Activated CD4-positive, alpha-beta T cell treated with anti-CD3 and anti-CD28 coated beads for 36 hours (primary cell): ENCODE results near the gene MARS2. TPM values are rescaled to one million over a fixed set of nuclear protein-coding genes. Genes with fewer than 3 reads are reported as not detected.
"Not testable (repeated sequence)": the region's sequence is repeated elsewhere in the genome, so short reads cannot be mapped to it uniquely, and the experiment has no call there.

Experiments
- ATAC-seq: fragments of 200-7000 bp; cut with Tn5 transposase; one replicate; pipeline ENCODE4 v1.10.0; 2021; ENCODE audit warnings: mild to moderate bottlenecking, moderate library complexity
- CTCF ChIA-PET: fragments of 350-600 bp; sonication (Branson Sonifier 250); formaldehyde crosslinking; loops from one replicate; lab custom pipeline; 2021; ENCODE audit warnings: antibody characterized with exemption; lab: Charles Lee
- POLR2A ChIA-PET: fragments of 350-600 bp; sonication (Branson Sonifier 250); formaldehyde crosslinking; loops from one replicate; lab custom pipeline; 2021; ENCODE audit warnings: antibody characterized with exemption, inconsistent platforms; lab: Charles Lee
- DNase-seq: peaks from one replicate; pipeline ENCODE4 v3.0.0-alpha.2; 2020
- H3K27ac Mint-ChIP-seq: one replicate; pipeline ENCODE4 v1.8.0; 2021; ENCODE audit warnings: mixed read lengths
- H3K27me3 Mint-ChIP-seq: one replicate; pipeline ENCODE4 v1.8.0; 2021; ENCODE audit warnings: mixed read lengths
- H3K36me3 Mint-ChIP-seq: one replicate; pipeline ENCODE4 v1.8.0; 2021; ENCODE audit warnings: low read depth, mixed read lengths
- H3K4me1 Mint-ChIP-seq: one replicate; pipeline ENCODE4 v1.8.0; 2021; ENCODE audit warnings: mixed read lengths
- H3K4me3 Mint-ChIP-seq: one replicate; pipeline ENCODE4 v1.8.0; 2021; ENCODE audit warnings: mild to moderate bottlenecking, moderate library complexity, mixed read lengths
- H3K9me3 Mint-ChIP-seq: one replicate; pipeline ENCODE4 v1.8.0; 2021; ENCODE audit warnings: low read depth, mixed read lengths
- intact Hi-C, 2 experiments: fragments of 100-400 bp; cut with DNase I in 1 of 2; cut with micrococcal nuclease in 1 of 2; formaldehyde crosslinking; loops; one replicate each; pipeline versions ENCODE4 v1.14.2 to v1.15.1; 2022 to 2024; cut with DNase I, micrococcal nuclease
- total RNA-seq, 2 experiments: library from RNA; stranded (reverse); gene quantifications; one replicate each; pipeline ENCODE4 v1.2.3, GENCODE V29; 2021

The MARS2 gene
- total RNA-seq, 2 experiments from 2014 or later: 9.2 to 12.1 TPM

GRCh38 chr2:197707316-197708213 lies 2.4 kb downstream of the MARS2 start:
- H3K36me3 Mint-ChIP-seq: peaks cover 33% of the 10 kb centered on the region
- CTCF ChIA-PET: interaction anchor here (0.6 to 4.1 kb wide), 8 partner anchors 8 to 1715 kb away, joined by 3 to 31 read pairs (median 4); no protein-coding TSS in a partner anchor
- no peak for DNase-seq
- POLR2A ChIA-PET: no interaction called here
- H3K4me3 Mint-ChIP-seq: peak overlapping the region; percentile 80
- no peak overlapping the region for H3K27ac Mint-ChIP-seq
- H3K9me3 Mint-ChIP-seq: no peaks in the 10 kb centered on the region
- H3K27me3 Mint-ChIP-seq: peaks cover 1% of the 10 kb centered on the region
- intact Hi-C loops: loop anchor here (1.0 to 10.0 kb wide), 11 partner anchors 71 to 1757 kb away; partner anchors contain the start of genes COQ10B (in 1 of the 2) and MOB4 (in 1 of the 2)
- ATAC-seq: no peak
- H3K4me1 Mint-ChIP-seq: peaks cover 38% of the 10 kb centered on the region

DNA sequence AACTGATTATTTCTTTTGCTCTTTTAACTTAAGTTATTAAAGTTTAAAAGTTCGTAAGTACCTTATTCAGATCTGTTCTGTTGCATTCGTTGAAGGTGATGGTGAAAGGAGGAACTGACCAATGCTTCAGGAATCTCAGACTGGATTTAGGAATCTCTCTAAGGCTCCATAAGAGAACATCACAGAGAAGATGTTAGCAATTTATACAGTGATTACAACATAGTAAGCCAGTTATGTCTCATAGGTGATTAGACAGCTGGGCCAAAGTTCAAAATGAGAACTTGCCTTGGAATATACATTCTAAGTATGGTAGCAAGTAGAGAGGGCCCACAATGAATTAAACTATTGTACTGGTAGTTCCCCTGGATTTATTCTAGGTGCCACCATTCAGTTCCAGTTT lies 3.2 kb downstream of the MARS2 start:
- ATAC-seq (no peak), DNase-seq (no peak)
- H3K4me1 Mint-ChIP-seq: peaks cover 45% of the 10 kb centered on the region
- H3K27ac Mint-ChIP-seq: no peak overlapping the region
- intact Hi-C loops: loop anchor here (5.0 to 10.0 kb wide), 8 partner anchors 191 to 1756 kb away; partner anchors contain the start of genes COQ10B (in 1 of the 2) and MOB4 (in 1 of the 2)
- H3K9me3 Mint-ChIP-seq: no peaks in the 10 kb centered on the region
- H3K27me3 Mint-ChIP-seq: no peaks in the 10 kb centered on the region
- ChIA-PET POLR2A (interaction anchor here (0.6 kb wide), 1 partner anchor 186 kb away, joined by 3 read pairs; no protein-coding TSS in a partner anchor), CTCF (interaction anchor here (1.6 to 4.1 kb wide), 4 partner anchors 8 to 116 kb away, joined by 4 to 31 read pairs (median 6); no protein-coding TSS in a partner anchor)
- H3K36me3 Mint-ChIP-seq: peaks cover 36% of the 10 kb centered on the region
- H3K4me3 Mint-ChIP-seq: peak overlapping the region; percentile 58

DNA sequence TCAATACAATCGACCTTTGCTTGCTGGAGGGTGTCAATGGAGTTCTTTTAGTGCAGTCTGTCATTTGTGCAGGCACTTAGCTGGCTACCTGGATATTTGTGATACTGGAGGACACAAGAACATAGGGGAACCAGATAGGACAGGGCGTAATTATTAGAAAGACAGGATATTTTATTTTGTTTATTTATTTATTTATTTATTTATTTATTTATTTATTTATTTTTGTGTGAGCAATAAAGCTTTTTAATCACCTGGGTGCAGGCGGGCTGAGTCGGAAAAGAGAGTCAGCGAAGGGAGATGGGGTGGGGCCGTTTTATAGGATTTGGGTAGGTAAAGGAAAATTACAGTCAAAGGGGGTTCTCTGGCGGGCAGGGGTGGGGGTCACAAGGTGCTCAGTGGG lies 4.0 kb downstream of the MARS2 start:
- ATAC-seq, H3K27me3 Mint-ChIP-seq, DNase-seq, H3K27ac Mint-ChIP-seq, POLR2A ChIA-PET, H3K9me3 Mint-ChIP-seq: not testable (repeated sequence)
- intact Hi-C loops: loop anchor here (5.0 to 10.0 kb wide), 8 partner anchors 192 to 1756 kb away; partner anchors contain the start of genes COQ10B (in 1 of the 2) and MOB4 (in 1 of the 2)
- Mint-ChIP-seq H3K4me3 (peak overlapping the region; percentile 58), H3K4me1 (peaks cover 46% of the 10 kb centered on the region), H3K36me3 (peaks cover 36% of the 10 kb centered on the region)
- CTCF ChIA-PET: interaction anchor here (0.7 to 4.1 kb wide), 2 partner anchors 68 to 70 kb away, joined by 3 to 31 read pairs; no protein-coding TSS in a partner anchor

- no peaks in the 10 kb centered on the region for H3K9me3 Mint-ChIP-seq
- POLR2A ChIA-PET: no interaction called here
- intact Hi-C loops: no loop called here
- ATAC-seq: peak; percentile 65
- H3K4me1 Mint-ChIP-seq: peaks cover 43% of the 10 kb centered on the region
- DNase-seq: peak; percentile 24
- H3K27me3 Mint-ChIP-seq: no peaks in the 10 kb centered on the region
- no peak overlapping the region for H3K27ac Mint-ChIP-seq
- no peak overlapping the region for H3K4me3 Mint-ChIP-seq
- CTCF ChIA-PET: no interaction called here
- H3K36me3 Mint-ChIP-seq: peaks cover 41% of the 10 kb centered on the region
Observed at GRCh38 chr2:197710424-197711042, 5.4 kb downstream of the MARS2 start.

- no peak overlapping the region for H3K27ac Mint-ChIP-seq
- peaks cover 43% of the 10 kb centered on the region for H3K4me1 Mint-ChIP-seq
- no peak overlapping the region for H3K4me3 Mint-ChIP-seq
- intact Hi-C loops: no loop called here
- CTCF ChIA-PET: interaction anchor here (0.6 to 2.0 kb wide), 6 partner anchors 8 to 414 kb away, joined by 3 to 6 read pairs (median 4); no protein-coding TSS in a partner anchor
- DNase-seq: no peak
- no peaks in the 10 kb centered on the region for H3K9me3 Mint-ChIP-seq
- ATAC-seq: no peak
- H3K27me3 Mint-ChIP-seq: no peaks in the 10 kb centered on the region
- POLR2A ChIA-PET: no interaction called here
- peaks cover 40% of the 10 kb centered on the region for H3K36me3 Mint-ChIP-seq
Observed at GRCh38 chr2:197711578-197711977, 6.4 kb downstream of the MARS2 start.

DNA sequence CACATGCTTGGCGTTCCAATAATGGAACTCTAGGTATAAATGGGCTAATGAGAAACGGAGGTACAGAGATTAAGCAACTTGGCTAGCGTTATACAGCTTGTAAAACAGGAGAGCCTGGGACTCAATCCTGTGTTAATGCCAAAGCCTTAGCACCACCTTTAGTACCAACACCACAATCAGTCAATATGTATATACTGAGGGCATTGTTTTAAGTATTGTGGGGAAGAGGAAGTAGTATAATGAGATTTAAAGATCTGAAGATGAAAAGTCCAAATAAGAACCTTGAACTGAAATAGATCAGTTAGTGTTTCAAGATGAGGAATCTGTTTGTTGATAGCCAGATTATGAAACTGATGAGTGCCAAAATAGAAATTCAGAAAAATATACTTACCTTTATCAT lies 8.1 kb downstream of the MARS2 start:
- intact Hi-C loops: no loop called here
- peaks cover 37% of the 10 kb centered on the region for H3K4me1 Mint-ChIP-seq
- no peaks in the 10 kb centered on the region for H3K27me3 Mint-ChIP-seq
- no peak overlapping the region for H3K4me3 Mint-ChIP-seq
- H3K27ac Mint-ChIP-seq: no peak overlapping the region
- no peaks in the 10 kb centered on the region for H3K9me3 Mint-ChIP-seq
- H3K36me3 Mint-ChIP-seq: peaks cover 38% of the 10 kb centered on the region
- no peak for DNase-seq
- ATAC-seq: no peak
- ChIA-PET POLR2A (no interaction called here), CTCF (interaction anchor here (0.6 kb wide), 1 partner anchor 39 kb away, joined by 3 read pairs; no protein-coding TSS in a partner anchor)

GRCh38 chr2:197717863-197718262 lies 12.7 kb downstream of the MARS2 start:
- H3K9me3 Mint-ChIP-seq: no peaks in the 10 kb centered on the region
- POLR2A ChIA-PET: no interaction called here
- H3K36me3 Mint-ChIP-seq: peaks cover 7% of the 10 kb centered on the region
- H3K4me1 Mint-ChIP-seq: peaks cover 6% of the 10 kb centered on the region
- intact Hi-C loops: no loop called here
- CTCF ChIA-PET: interaction anchor here (0.7 kb wide), 1 partner anchor 1228 kb away, joined by 3 read pairs; no protein-coding TSS in a partner anchor
- DNase-seq: no peak
- no peak overlapping the region for H3K27ac Mint-ChIP-seq
- no peaks in the 10 kb centered on the region for H3K27me3 Mint-ChIP-seq
- H3K4me3 Mint-ChIP-seq: no peak overlapping the region
- no peak for ATAC-seq

DNA sequence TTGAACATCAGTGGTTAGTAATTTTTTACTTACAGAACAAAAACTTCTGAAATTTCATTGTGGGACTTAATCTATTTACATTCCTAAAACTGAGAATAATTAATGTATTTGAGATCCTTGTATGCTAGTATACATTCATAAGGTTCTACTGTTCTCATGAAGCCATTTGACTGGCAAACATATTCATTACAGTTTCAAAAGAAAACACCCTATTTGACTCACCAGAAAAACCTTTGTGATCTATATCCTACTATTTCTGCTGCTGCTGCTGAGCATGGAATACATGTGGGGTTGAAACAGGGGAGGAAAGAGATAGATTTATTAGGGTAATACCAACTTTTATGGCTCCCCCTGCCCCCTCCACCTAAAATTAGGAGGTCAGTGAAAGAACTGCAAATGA lies 21.8 kb downstream of the MARS2 start:
- ChIA-PET CTCF (no interaction called here), POLR2A (interaction anchor here (0.6 kb wide), 1 partner anchor 488 kb away, joined by 8 read pairs; no protein-coding TSS in a partner anchor)
- DNase-seq (no peak), ATAC-seq (no peak)
- Mint-ChIP-seq H3K4me3 (no peak overlapping the region), H3K9me3 (peaks cover 2% of the 10 kb centered on the region), H3K4me1 (no peaks in the 10 kb centered on the region), H3K27me3 (peaks cover 3% of the 10 kb centered on the region), H3K36me3 (no peaks in the 10 kb centered on the region), H3K27ac (no peak overlapping the region)
- intact Hi-C loops: no loop called here

GRCh38 chr2:197728555-197729544 lies 23.7 kb downstream of the MARS2 start:
- DNase-seq, H3K27ac Mint-ChIP-seq, ATAC-seq, H3K27me3 Mint-ChIP-seq, H3K4me1 Mint-ChIP-seq, H3K4me3 Mint-ChIP-seq, H3K36me3 Mint-ChIP-seq, intact Hi-C loops, POLR2A ChIA-PET, H3K9me3 Mint-ChIP-seq: not testable (repeated sequence)
- CTCF ChIA-PET: interaction anchor here (0.8 kb wide), 1 partner anchor 22 kb away, joined by 3 read pairs; no protein-coding TSS in a partner anchor

- ChIA-PET CTCF (no interaction called here), POLR2A (no interaction called here)
- Mint-ChIP-seq H3K4me3 (no peak overlapping the region), H3K27ac (no peak overlapping the region), H3K9me3 (no peaks in the 10 kb centered on the region), H3K4me1 (no peaks in the 10 kb centered on the region), H3K36me3 (no peaks in the 10 kb centered on the region), H3K27me3 (peaks cover 14% of the 10 kb centered on the region)
- intact Hi-C loops: no loop called here
- no peak for DNase-seq
- ATAC-seq: no peak
Observed at GRCh38 chr2:197740200-197740599, 35.0 kb downstream of the MARS2 start.
